Endothelial cell (in vitro differentiated cells): Measurements from ENCODE around the gene GATA5. TPM values are rescaled to one million over a fixed set of nuclear protein-coding genes. Genes with fewer than 3 reads are reported as not detected.

Experiments used
- DNase-seq: peaks from one replicate; pipeline ENCODE4 v3.0.0; 2021; ENCODE audit warnings: low spot score
- H3K27ac Mint-ChIP-seq: one replicate; pipeline ENCODE4 v1.8.0; 2021; ENCODE audit warnings: mixed read lengths, inconsistent platforms; ENCODE audit not compliant: unreplicated experiment
- H3K27me3 Mint-ChIP-seq: one replicate; pipeline ENCODE4 v1.8.0; 2021; ENCODE audit warnings: mild to moderate bottlenecking, moderate library complexity, mixed read lengths, inconsistent platforms; ENCODE audit not compliant: unreplicated experiment
- H3K36me3 Mint-ChIP-seq: one replicate; pipeline ENCODE4 v1.8.0; 2021; ENCODE audit warnings: mild to moderate bottlenecking, low read depth, mixed read lengths, inconsistent platforms; ENCODE audit not compliant: unreplicated experiment
- H3K4me1 Mint-ChIP-seq: one replicate; pipeline ENCODE4 v1.8.0; 2021; ENCODE audit warnings: mild to moderate bottlenecking, mixed read lengths, inconsistent platforms; ENCODE audit not compliant: unreplicated experiment
- H3K4me3 Mint-ChIP-seq: one replicate; pipeline ENCODE4 v1.8.0; 2021; ENCODE audit warnings: mild to moderate bottlenecking, mixed read lengths, inconsistent platforms; ENCODE audit not compliant: unreplicated experiment
- H3K9me3 Mint-ChIP-seq: one replicate; pipeline ENCODE4 v1.8.0; 2021; ENCODE audit warnings: mixed read lengths, inconsistent platforms; ENCODE audit not compliant: unreplicated experiment
- total RNA-seq: library from RNA; stranded (reverse); fragmentation: NEBNext Ultra II Directional; extraction: Animal tissue kit (Norgen Biotek cat#: 25700); gene quantifications from one replicate; pipeline ENCODE4 v1.2.1, GENCODE V29; 2021; ENCODE audit not compliant: unreplicated experiment
- TF ChIP-seq, protein P1 (sequence below): fragments of 200-600 bp; sonication (generic); IDR thresholded peaks from one replicate; pipeline ENCODE4 v1.5.0; 2021; ENCODE audit warnings: antibody characterized with exemption; ENCODE audit not compliant: unreplicated experiment

The GATA5 gene
- total RNA-seq, 1 donor from 2014 or later = not detected

DNA sequence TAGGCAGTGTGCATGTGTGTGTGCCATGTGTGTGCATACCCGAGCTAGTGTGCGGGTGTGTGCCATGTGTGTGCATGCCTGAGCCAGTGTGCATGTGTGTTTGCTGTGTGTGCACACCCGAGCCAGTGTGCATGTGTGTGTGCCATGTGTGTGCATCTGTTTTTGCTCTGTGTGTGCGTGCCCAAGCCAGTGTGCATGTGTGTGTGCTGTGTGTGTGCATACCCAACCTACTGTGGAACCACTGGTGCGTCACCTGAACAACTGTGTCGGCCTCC is 54.1 kb downstream of the GATA5 start:
- H3K9me3 Mint-ChIP-seq = no peaks in the 10 kb centered on the region
- TF ChIP-seq, protein P1, sequence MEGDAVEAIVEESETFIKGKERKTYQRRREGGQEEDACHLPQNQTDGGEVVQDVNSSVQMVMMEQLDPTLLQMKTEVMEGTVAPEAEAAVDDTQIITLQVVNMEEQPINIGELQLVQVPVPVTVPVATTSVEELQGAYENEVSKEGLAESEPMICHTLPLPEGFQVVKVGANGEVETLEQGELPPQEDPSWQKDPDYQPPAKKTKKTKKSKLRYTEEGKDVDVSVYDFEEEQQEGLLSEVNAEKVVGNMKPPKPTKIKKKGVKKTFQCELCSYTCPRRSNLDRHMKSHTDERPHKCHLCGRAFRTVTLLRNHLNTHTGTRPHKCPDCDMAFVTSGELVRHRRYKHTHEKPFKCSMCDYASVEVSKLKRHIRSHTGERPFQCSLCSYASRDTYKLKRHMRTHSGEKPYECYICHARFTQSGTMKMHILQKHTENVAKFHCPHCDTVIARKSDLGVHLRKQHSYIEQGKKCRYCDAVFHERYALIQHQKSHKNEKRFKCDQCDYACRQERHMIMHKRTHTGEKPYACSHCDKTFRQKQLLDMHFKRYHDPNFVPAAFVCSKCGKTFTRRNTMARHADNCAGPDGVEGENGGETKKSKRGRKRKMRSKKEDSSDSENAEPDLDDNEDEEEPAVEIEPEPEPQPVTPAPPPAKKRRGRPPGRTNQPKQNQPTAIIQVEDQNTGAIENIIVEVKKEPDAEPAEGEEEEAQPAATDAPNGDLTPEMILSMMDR = no peak
- peaks cover 18% of the 10 kb centered on the region for H3K27me3 Mint-ChIP-seq
- no peak overlapping the region for H3K4me3 Mint-ChIP-seq
- no peak overlapping the region for H3K27ac Mint-ChIP-seq
- H3K4me1 Mint-ChIP-seq = no peaks in the 10 kb centered on the region
- DNase-seq = no peak
- peaks cover 4% of the 10 kb centered on the region for H3K36me3 Mint-ChIP-seq

DNA sequence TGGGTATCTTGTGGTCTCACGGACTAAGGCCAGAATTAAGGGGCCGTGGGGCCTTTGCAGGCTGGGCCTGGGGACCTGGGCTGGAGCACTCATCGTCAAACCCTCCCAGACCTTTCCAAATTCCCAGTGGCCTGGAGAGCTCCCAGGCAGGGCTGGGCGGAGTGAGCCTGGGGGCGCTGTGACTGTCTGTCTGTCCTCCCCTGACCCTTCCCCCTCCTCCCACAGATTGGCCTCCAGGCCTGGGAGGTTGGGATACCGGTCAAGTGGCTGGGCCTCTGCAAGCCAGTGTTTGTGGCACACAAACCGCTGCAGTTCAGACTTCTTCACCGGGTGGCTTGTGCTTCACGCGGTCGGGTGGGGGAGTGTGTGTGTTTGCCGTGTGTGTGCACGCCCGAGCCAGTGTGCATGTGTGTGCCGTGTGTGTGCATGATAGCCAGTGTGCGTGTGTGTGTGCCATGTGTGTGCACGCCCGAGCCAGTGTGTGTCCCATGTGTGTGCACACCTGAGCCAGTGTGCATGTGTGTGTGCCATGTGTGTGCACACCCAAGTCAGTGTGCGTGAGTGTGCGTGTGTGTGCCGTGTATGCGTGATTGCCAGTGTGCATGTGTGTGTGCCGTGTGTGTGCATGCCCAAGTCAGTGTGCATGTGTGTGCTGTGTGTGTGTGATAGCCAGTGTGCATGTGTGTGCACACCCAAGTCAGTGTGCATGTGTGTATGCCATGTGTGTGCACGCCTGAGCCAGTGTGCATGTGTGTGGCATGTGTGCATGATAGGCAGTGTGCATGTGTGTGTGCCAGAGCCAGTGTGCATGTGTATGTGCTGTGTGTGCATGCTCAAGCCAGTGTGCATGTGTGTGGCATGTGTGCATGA is 54.7 kb downstream of the GATA5 start:
- Mint-ChIP-seq H3K9me3 (no peaks in the 10 kb centered on the region), H3K36me3 (peaks cover 4% of the 10 kb centered on the region), H3K4me1 (no peaks in the 10 kb centered on the region), H3K4me3 (no peak overlapping the region), H3K27ac (no peak overlapping the region), H3K27me3 (peaks cover 15% of the 10 kb centered on the region)
- TF ChIP-seq, protein P1 = no peak
- no peak for DNase-seq

DNA sequence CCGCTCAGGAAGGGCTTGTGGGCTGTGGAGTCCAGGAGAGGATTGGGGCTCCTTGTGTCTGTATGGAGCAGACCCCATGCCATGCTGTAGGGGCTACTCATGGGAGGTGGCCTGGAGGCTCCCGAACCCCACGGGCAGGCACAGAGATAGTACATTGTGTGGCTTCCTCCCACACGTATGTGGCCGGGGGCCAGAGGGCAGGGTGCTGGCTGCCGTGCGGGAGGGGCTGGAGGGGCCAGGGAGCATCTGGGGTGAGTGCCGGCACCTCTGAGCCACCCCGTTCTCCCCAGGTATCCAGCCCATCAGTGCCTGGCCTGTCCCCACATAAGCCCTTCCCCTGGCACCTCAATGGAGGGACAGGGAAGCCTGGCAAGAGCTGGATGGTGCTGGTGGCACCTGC is 56.0 kb downstream of the GATA5 start:
- Mint-ChIP-seq H3K4me3 (no peak overlapping the region), H3K27ac (no peak overlapping the region), H3K27me3 (peaks cover 10% of the 10 kb centered on the region), H3K4me1 (no peaks in the 10 kb centered on the region), H3K9me3 (no peaks in the 10 kb centered on the region), H3K36me3 (peaks cover 4% of the 10 kb centered on the region)
- TF ChIP-seq, protein P1 = no peak
- no peak for DNase-seq

DNA sequence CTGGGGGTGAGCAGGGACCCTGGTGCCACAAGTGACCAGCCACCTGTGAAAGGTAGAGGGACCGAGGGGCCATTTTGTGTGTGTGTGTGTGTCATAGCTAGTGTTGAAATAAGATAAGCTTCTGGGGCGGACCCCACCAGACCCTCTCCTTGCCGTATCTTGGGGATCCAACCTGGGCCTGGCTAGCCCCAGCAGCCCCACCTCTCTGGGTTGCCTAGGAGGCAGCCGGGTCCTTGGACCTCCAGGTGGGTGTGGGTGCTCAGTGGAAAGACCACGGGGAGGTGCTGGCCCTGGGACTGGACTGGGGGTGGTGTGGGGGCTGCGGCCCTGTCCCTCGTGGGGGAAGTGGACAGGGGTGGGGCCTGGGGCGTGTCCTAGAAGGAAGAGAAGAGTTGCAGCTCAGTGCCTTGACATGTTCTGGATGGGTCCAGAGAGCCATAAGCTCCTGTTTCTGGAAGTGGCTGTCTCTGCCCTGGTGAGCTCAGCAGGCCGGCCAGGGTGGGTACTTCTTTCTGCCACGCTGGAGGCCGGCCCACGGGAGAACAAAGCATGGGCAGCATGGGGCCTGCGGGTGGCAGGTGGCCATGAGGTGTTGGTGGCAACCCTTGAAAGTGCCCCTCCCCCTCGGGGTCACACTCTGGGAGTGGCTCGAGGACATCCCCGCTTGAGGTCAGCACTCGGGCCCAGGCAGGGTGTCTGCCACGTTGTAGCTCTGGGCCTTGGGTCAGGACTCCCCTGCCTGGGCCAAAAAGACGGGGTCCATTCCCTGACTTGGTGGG is 56.9 kb downstream of the GATA5 start:
- H3K36me3 Mint-ChIP-seq = peaks cover 4% of the 10 kb centered on the region
- H3K9me3 Mint-ChIP-seq = no peaks in the 10 kb centered on the region
- no peak for DNase-seq
- H3K4me1 Mint-ChIP-seq = no peaks in the 10 kb centered on the region
- TF ChIP-seq, protein P1 = no peak
- H3K4me3 Mint-ChIP-seq = no peak overlapping the region
- peaks cover 10% of the 10 kb centered on the region for H3K27me3 Mint-ChIP-seq
- H3K27ac Mint-ChIP-seq = no peak overlapping the region
